Body of pancreas (tissue), 4 donors: ENCODE results near the gene GLIS1.

Experiments used
- CTCF ChIP-seq, 7 experiments: fragments of 450-650 bp in 4 of 7; fragments of 200-600 bp in 3 of 7; sonication (generic) in 3 of 7; IDR thresholded peaks; one replicate each; pipeline ENCODE4 v1.5.1; 2016 to 2019; ENCODE audit warnings: antibody characterized with exemption in 7 of 7
- POLR2A ChIP-seq, 3 donors: fragments of 450-650 bp; IDR thresholded peaks; one replicate each; pipeline ENCODE4 v1.6.1; 2016; ENCODE audit warnings: antibody characterized with exemption in 3 of 3, mild to moderate bottlenecking in 2 of 3

- TF ChIP-seq POLR2A (IDR thresholded peaks at IDR 0.05) = no peak
- TF ChIP-seq CTCF (IDR thresholded peaks at IDR 0.05) = no peak
These were observed 90.4 kb downstream of the GLIS1 start for GRCh38 chr1:53648516-53648915.
